ENCODE data around the gene RNASEH2A.
A peak's percentile ranks its signal among the peaks of the same experiment; 100 is the strongest.
"Not testable (repeated sequence)": the region's sequence is repeated elsewhere in the genome, so short reads cannot be mapped to it uniquely, and the experiment has no call there.

The RNASEH2A gene

GRCh38 chr19:12794196-12794941 is 12.0 kb upstream of the RNASEH2A start:
- DNase-seq = no peak

DNA sequence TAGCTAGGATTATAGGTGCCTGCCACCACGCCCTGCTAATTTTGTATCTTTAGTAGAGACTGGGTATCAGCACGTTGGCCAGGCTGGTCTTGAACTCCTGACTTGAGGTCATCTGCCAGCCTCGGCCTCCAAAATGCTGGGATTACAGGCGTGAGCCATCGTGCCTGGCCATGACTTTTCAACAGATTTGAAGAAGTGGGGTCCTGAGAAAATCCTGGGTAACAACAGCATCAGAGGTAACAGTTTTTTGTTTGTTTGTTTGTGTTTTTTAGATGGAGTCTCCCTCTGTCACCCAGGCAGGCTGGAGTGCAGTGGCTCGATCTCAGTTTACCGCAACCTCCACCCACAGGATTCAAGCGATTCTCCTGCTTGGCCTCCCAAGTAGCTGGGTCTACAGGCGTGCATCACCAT is 11.4 kb upstream of the RNASEH2A start:
- DNase-seq = no peak

DNA sequence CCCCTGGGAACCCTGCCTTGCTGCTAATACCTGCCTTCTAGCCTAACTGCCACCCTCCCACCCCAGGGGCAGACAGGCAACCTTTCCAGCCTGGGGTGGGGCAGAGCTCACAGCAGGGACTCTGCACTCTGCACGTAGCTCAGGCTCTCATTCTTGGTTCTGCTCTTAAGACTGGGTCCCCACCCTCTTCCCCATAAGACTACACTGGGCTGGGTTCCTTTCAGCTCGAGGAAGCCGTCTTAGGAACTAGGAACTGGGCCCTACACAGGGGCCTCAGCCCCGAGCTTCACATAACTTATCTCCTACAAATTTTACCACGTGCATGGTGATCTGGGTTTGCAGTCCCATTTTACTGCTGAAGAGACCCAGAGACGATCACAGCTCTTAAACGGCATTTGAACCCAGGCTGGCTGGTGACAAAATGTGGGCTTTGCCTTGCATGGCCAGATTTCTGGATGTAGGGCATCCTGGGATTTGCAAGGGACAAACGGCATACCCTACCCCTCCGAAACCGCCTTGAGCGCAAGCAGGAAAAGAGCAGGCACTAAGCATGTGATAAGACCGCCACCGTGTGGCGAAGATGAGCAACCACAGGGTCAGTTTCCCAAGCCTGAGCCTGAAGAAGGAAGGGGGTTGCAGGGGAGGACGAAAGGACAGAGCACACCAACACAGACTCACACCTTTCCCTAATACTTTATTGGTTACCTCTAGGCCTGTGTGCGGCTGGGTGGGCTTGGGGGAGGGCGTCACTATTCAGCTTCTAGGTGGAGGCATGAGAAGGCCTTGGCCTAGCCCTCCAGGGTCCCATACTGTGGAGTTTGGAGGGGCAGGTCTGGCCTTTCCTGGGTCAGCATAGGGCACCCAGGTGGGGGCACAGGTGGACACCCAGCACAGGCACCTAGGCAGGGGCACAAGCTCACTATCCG is 10.0 kb upstream of the RNASEH2A start:
- DNase-seq = peak; percentile 66

GRCh38 chr19:12797141-12797587 is 9.2 kb upstream of the RNASEH2A start:
- no peak for DNase-seq

- DNase-seq = not testable (repeated sequence)
These were observed 8.8 kb upstream of the RNASEH2A start for GRCh38 chr19:12797607-12798006.

- DNase-seq = no peak
These were observed 6.5 kb upstream of the RNASEH2A start for GRCh38 chr19:12799742-12800465.

DNA sequence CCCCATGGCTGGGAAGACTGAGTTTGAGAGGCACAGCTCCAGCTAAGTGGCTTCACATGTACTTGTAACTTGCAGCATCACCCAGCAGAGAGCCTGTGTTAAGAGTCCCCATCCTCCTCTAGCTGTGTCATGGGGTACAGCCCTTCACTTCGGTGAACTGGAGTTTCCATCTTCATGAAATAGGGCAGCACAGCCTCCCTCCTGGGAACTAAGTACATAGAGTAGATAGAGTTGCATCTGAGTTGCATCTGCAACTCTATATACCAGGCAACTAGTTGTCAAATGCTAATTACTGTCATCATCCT is 6.0 kb upstream of the RNASEH2A start:
- no peak for DNase-seq

DNA sequence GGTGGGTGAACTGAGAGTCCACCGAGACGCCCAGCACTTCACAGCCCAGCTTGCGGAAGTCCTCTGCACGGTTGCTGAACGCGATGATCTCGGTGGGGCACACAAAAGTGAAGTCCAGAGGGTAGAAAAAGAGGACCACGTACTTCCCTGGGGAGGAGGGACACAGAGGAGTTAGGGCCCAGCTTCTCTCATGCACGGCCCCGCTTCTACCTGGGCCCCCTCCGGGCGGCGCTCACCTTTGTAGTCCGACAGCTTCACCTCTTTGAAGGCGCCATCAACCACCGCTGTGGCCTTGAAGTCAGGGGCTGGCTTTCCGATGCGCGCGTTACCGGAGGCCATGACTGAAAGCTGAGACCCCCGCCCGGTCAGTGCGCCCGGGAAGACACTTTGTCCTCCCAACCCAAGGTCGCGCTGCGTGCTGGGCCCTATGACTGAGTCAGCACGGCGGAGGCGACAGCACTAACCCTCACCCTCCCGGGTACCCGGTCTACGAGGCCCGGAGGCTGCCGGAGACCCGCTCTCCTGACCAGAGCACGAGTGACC is 5.4 kb upstream of the RNASEH2A start:
- no peak for DNase-seq

DNA sequence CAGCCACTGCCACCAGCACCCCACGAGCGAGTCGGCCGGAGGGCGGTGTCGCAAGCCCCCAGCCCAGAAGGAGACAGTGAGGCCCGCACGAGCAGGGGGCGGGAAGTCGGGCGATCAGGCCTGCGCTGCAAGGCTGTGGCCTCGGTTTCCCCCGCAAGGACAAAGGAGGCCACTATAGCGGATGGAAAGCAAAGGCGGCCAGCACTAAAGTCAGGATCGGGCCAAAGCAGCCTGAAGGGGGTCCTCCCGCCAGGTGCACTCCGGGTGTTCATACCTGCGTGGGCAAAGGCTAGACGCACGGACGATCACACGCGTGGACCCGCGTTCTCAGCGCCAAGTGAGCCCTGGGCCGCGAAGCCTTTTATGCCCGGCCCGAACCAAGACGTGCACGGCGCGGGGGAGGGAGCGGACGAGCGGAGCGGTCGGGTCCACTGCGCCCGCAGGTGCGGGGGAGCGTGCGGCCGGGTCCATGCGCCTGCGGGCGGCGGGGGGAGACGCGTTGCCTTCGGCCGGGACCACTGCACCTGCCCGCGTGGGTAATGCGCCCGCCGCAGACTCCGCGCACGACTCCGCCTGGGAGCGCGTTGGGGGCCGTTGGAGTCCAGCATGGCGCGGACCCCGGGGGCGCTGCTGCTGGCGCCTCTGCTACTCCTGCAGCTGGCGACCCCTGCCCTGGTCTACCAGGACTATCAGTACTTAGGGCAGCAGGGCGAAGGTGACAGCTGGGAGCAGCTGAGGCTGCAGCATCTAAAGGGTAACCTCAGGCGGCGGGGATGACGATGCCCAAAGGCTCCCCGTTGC is 4.7 kb upstream of the RNASEH2A start, which contains the start of the genes PRDX2 and THSD8:
TSS of gene PRDX2 (minus strand) at position 335 of the 801 bp plus-strand sequence. CDS start 539 bp downstream, outside the sequence.
TSS of gene THSD8 (plus strand) at position 604 of the 801 bp plus-strand sequence. CDS start at position 607, 3 bp downstream.
- DNase-seq = peak; percentile 75

GRCh38 chr19:12802267-12803106 is 3.9 kb upstream of the RNASEH2A start:
- no peak for DNase-seq

GRCh38 chr19:12804051-12804450 is 2.3 kb upstream of the RNASEH2A start:
- DNase-seq = no peak

DNA sequence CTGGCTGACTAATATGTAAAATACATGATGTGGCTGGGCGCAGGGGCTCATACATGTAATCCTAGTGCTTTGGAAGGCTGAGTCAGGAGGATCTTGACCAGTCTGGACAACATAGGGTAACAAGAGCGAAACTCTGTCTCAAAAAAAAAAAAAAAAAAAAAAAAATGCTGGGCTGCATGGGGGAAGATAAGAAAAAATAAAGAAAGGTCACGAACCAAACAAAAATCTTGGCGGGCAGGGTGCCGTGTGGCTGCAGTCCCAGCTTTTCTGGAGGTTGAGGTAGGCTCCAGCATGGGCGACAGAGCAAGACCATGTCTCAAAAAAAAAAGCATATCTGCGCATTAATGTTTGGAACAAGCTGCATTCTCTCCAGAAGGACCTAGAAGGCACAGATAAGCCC is 8.7 kb downstream of the RNASEH2A start:
- DNase-seq = no peak

DNA sequence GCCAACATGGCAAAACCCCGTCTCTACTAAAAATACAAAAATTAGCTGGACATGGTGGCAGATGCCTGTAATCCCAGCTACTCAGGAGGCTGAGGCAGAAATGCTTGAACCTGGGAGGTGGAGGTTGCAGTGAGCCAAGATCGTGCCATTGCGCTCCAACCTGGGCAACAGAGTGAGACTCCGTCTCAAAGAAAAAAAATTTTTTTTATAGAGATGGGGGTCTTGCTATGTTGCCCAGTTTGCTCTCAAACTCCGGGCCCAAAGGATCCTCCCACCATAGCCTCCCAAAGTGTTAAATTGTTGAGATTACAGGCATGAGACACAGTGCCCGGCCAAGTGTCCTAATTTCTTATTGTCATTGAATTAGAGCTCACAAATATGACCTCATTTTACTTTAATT is 10.8 kb downstream of the RNASEH2A start:
- not testable (repeated sequence) for DNase-seq

GRCh38 chr19:12817810-12818209 is 11.4 kb downstream of the RNASEH2A start:
- DNase-seq = not testable (repeated sequence)

DNA sequence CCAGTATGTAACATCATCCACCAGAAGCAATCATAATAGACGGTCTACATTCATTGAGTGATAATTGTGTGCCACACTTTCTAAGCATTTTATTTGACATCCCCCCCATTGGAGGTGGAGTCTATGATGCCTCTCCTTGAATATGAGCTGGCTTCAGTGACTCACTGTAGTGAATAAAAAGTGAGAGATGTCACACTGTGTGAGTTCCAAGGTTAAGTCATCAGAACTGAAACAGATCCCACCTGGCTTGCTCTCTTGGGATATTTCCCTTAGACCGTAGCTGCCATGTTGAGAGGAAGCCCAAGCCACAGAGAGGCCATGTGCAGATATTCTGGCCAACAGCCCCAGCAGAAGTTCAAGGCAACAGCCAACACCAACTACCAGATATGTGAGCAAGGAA is 15.4 kb downstream of the RNASEH2A start:
- no peak for DNase-seq

GRCh38 chr19:12825254-12826131 is 19.1 kb downstream of the RNASEH2A start:
- no peak for DNase-seq

DNA sequence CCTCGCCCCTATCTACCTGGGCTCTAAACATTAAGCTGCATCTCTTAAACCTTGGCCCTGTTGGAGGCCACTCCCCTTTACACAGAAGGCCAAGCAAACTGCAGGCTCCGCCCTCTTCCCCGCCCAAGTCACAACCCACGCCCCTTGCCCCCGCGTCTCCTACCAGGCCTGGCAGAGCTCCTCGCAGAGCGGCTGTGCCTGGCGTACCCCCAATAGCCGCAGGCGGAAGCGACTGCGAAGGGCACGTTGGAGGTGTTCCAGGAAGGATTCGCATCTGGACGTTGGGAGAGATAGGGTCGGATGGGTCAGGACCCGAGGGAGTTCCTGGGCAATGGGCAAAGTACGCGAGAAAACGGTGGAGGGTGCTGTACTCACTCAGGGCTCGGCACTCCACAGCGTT is 22.1 kb downstream of the RNASEH2A start:
- peak; percentile 16 for DNase-seq

DNA sequence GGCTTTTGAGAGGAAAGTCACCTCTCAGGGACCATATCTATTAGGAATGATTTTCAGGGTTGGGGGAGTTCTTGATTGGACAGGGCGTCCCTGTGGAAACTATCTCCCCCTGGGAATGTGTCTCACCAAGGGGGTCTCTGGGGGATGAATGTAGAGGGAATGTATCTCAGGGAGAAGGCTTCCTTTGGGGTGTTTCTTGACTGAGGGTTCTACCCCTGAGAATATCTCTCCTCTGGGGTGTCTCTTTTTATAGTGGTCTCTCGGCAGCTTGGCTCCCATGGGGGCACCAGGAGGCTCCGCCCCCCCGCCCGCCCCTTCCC is 27.0 kb downstream of the RNASEH2A start:
- DNase-seq = no peak

DNA sequence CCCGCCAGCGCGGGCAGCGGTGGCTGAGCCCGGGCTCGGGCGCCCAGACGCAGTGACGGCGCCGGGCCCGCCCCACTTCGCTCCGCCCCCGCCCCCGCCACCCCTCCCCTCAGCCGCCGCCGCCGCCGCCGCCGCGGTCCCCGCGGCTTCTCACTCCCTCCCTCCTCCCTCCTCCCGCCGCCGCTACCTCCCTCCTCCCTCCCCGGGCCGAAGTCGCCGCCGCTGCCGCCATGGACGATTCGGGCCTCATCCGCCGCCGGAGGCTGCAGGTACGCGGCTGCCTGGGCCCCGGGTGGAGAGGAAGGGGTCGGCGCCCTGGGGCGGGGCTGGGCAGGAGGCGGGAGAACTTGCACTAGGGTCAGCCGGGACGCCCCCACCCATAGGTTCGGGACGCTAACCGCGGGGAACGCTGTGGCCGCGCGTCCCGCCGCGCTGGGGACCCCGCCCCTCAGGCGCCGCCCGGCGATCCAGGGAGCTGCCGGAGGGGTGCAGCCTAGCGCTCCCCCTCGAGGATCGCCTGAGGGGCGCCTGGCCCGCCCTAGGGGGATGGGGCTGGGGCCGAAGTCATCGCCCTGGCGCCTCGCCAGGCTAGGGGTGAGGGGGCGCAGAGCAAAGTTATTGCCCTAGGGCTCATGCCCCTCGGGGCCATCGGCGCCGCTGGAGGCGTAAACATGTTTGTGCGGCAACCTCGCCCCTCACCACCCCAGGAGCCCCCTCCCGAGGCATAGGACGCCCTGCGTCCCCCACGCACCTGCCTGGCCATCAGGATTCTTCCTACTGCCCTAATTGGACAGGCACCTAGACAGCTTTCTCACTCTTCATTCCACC is 27.6 kb downstream of the RNASEH2A start:
- peak; percentile 43 for DNase-seq

Measured in stimulated activated CD4-positive, alpha-beta T cell treated with anti-CD3 and anti-CD28 coated beads, Interleukin-12 subunit alpha, Interleukin-12 subunit beta, amount 100 ng/mL, for 4 hours (primary cell).